HepG2 (cell line): ENCODE measurements around the gene GPR31. TPM values are rescaled to one million over a fixed set of nuclear protein-coding genes. Genes with fewer than 3 reads are reported as not detected.
A peak's percentile ranks its signal among the peaks of the same experiment; 100 is the strongest.

Experiments used
- CHD4 ChIP-seq: fragments of 200-600 bp; sonication (generic); IDR thresholded peaks from 2 replicates; pipeline ENCODE4 v1.7.0; 2017; ENCODE audit warnings: mild to moderate bottlenecking, low read length, borderline replicate concordance
- GPBP1L1 ChIP-seq: sonication (generic); formaldehyde crosslinking; IDR thresholded peaks from 2 replicates; pipeline ENCODE4 v1.5.0; 2020; ENCODE audit warnings: mild to moderate bottlenecking, missing genetic modification reagents
- HDAC1 ChIP-seq: sonication (generic); formaldehyde crosslinking; IDR thresholded peaks from 2 replicates; pipeline ENCODE4 v1.5.1; 2020; ENCODE audit warnings: mild to moderate bottlenecking, missing genetic modification reagents
- IRX3 ChIP-seq: sonication (generic); formaldehyde crosslinking; IDR thresholded peaks from 2 replicates; pipeline ENCODE4 v1.8.1; 2023; ENCODE audit warnings: mild to moderate bottlenecking, low read depth, missing genetic modification reagents, borderline replicate concordance
- JDP2 ChIP-seq: sonication (generic); formaldehyde crosslinking; IDR thresholded peaks from 2 replicates; pipeline ENCODE4 v1.8.1; 2022; ENCODE audit warnings: missing genetic modification reagents, borderline replicate concordance
- KAT2B ChIP-seq: fragments of 150-350 bp; IDR thresholded peaks from 2 replicates; pipeline ENCODE4 v1.6.1; 2014; ENCODE audit warnings: low read depth, low read length, borderline replicate concordance
- KDM3A ChIP-seq: IDR thresholded peaks from 2 replicates; pipeline ENCODE4 v1.6.1; 2018; ENCODE audit warnings: low read depth, missing compliant biosample characterization
- NFIC ChIP-seq: IDR thresholded peaks from 2 replicates; pipeline ENCODE4 v1.6.1; 2012; ENCODE audit warnings: mild to moderate bottlenecking, low read length, inconsistent platforms
- PBX2 ChIP-seq: IDR thresholded peaks from 2 replicates; pipeline ENCODE4 v1.6.1; 2016; ENCODE audit warnings: control low read depth
- SIN3A ChIP-seq: IDR thresholded peaks from 2 replicates; pipeline ENCODE4 v1.6.1; 2011; ENCODE audit warnings: low read depth, mild to moderate bottlenecking, control low read depth, low read length, borderline replicate concordance
- TEAD3 ChIP-seq: optimal IDR thresholded peaks from 2 replicates; pipeline ENCODE3; 2016; ENCODE audit warnings: borderline replicate concordance
- THAP7 ChIP-seq: sonication (generic); formaldehyde crosslinking; IDR thresholded peaks from 2 replicates; pipeline ENCODE4 v1.8.1; 2023; ENCODE audit warnings: mild to moderate bottlenecking, missing genetic modification reagents
- THAP8 ChIP-seq: sonication (generic); formaldehyde crosslinking; IDR thresholded peaks from 2 replicates; pipeline ENCODE4 v1.5.1; 2020; ENCODE audit warnings: missing genetic modification reagents, mild to moderate bottlenecking, borderline replicate concordance
- TOPORS ChIP-seq: sonication (generic); formaldehyde crosslinking; IDR thresholded peaks from 2 replicates; pipeline ENCODE4 v1.8.0; 2023; ENCODE audit warnings: mild to moderate bottlenecking, missing genetic modification reagents
- ZFP62 ChIP-seq: sonication (generic); formaldehyde crosslinking; IDR thresholded peaks from 2 replicates; pipeline ENCODE4 v1.4.0; 2020; ENCODE audit warnings: missing genetic modification reagents
- ZNF18 ChIP-seq: sonication (generic); formaldehyde crosslinking; IDR thresholded peaks from 2 replicates; pipeline ENCODE4 v1.8.0; 2022; ENCODE audit warnings: mild to moderate bottlenecking, missing genetic modification reagents; ENCODE audit not compliant: insufficient replicate concordance
- ZNF264 ChIP-seq: sonication (generic); formaldehyde crosslinking; IDR thresholded peaks from 2 replicates; pipeline ENCODE4 v1.4.0; 2020; ENCODE audit warnings: missing genetic modification reagents
- ZNF331 ChIP-seq: sonication (generic); formaldehyde crosslinking; IDR thresholded peaks from 2 replicates; pipeline ENCODE4 v1.4.0; 2020; ENCODE audit warnings: missing genetic modification reagents
- ZNF343 ChIP-seq: sonication (generic); formaldehyde crosslinking; IDR thresholded peaks from 2 replicates; pipeline ENCODE4 v1.4.0; 2020; ENCODE audit warnings: mild to moderate bottlenecking, missing genetic modification reagents
- ZNF451 ChIP-seq: sonication (generic); formaldehyde crosslinking; IDR thresholded peaks from 2 replicates; pipeline ENCODE4 v1.5.0; 2020; ENCODE audit warnings: mild to moderate bottlenecking, missing genetic modification reagents
- ZNF598 ChIP-seq: sonication (generic); formaldehyde crosslinking; IDR thresholded peaks from 2 replicates; pipeline ENCODE4 v1.5.1; 2020; ENCODE audit warnings: mild to moderate bottlenecking, missing genetic modification reagents, borderline replicate concordance
- ZNF629 ChIP-seq: sonication (generic); formaldehyde crosslinking; conservative IDR thresholded peaks from 2 replicates; pipeline ENCODE4 v1.5.0; 2020; ENCODE audit warnings: missing genetic modification reagents
- ZNF878 ChIP-seq: sonication (generic); formaldehyde crosslinking; IDR thresholded peaks from 2 replicates; pipeline ENCODE4 v1.8.1; 2023; ENCODE audit warnings: mild to moderate bottlenecking, missing genetic modification reagents, moderate library complexity
- polyA plus RNA-seq, 8 experiments: library from polyadenylated mRNA; depleted of rRNA in 3 of 8; stranded (reverse) in 7 of 8; unstranded in 1 of 8; fragments of >200 nt; fragmentation: Illumina TruSeq in 4 of 8; extraction: Trizol in 4 of 8; gene quantifications; 2 replicates each; pipeline versions ENCODE4 v1.2.1 to v1.2.3, GENCODE V29; 2011 to 2016; ENCODE audit warnings: low read depth in 4 of 8, missing spikeins in 1 of 8, mixed read lengths in 1 of 8; ENCODE audit not compliant: insufficient read depth in 1 of 8
- total RNA-seq, 5 experiments: library from RNA; depleted of rRNA; stranded (reverse); fragments of >200 nt; fragmentation: Illumina TruSeq; extraction: Trizol; gene quantifications; 2 replicates each; pipeline ENCODE4 v1.2.3, GENCODE V29; 2016; ENCODE audit warnings: low read depth in 1 of 5

The GPR31 gene
- total and polyA plus RNA-seq, 2 of the 13 experiments (the other 11 are each of a cell fraction or from before 2014, with no cell fraction given): not detected

GRCh38 chr6:167130712-167131684, 26.8 kb downstream of the GPR31 start (continued):
- no peak for TF ChIP-seq ZNF343
- TF ChIP-seq THAP7 (CRISPR knock-in tag): no peak
- TF ChIP-seq KAT2B: no peak
- peak; percentile 93 for TF ChIP-seq ZNF878 (CRISPR knock-in tag)
- peak; percentile 52 for TF ChIP-seq KDM3A (CRISPR knock-in tag)
- TF ChIP-seq THAP8 (CRISPR knock-in tag): no peak
- TF ChIP-seq JDP2 (CRISPR knock-in tag): no peak
- no peak for TF ChIP-seq ZFP62
- peak; percentile 79 for TF ChIP-seq HDAC1 (CRISPR knock-in tag)
- no peak for TF ChIP-seq GPBP1L1 (CRISPR knock-in tag)
- TF ChIP-seq ZNF18 (CRISPR knock-in tag): peak; percentile 87
- peak; percentile 81 for TF ChIP-seq TEAD3 (CRISPR knock-in tag)
- no peak for TF ChIP-seq PBX2
- TF ChIP-seq SIN3A: peak; percentile 51; the same call in 1 of the 2 replicates
- no peak for TF ChIP-seq TOPORS (CRISPR knock-in tag)
- TF ChIP-seq IRX3 (CRISPR knock-in tag): no peak
- no peak for TF ChIP-seq NFIC
- no peak for TF ChIP-seq ZNF264 (CRISPR knock-in tag)
- TF ChIP-seq CHD4: no peak
- peak; percentile 64 for TF ChIP-seq ZNF331 (CRISPR knock-in tag)
- TF ChIP-seq ZNF451 (CRISPR knock-in tag): no peak
- TF ChIP-seq ZNF598 (CRISPR knock-in tag): no peak
- TF ChIP-seq ZNF629 (CRISPR knock-in tag): no peak
